DLD1 (cell line): ENCODE measurements around the gene COL16A1.

Experiments used
- in situ Hi-C: cut with HindIII; loops from 2 replicates; pipeline ENCODE4 v1.10.0; 2017; ENCODE audit warnings: low sequenced_read_pairs

COL16A1 gene

GRCh38 chr1:31703431-31704270, at the start of gene COL16A1:
COL16A1 (minus strand) TSS chr1:31704017; CDS start chr1:31702193, 1,824 bp downstream.
- in situ Hi-C loops: loop anchor here (5.0 kb wide), 1 partner anchor 89 kb away; no protein-coding TSS in a partner anchor

- in situ Hi-C loops: no loop called here
Observed at GRCh38 chr1:31752952-31753475, 49.2 kb upstream of the COL16A1 start.

- in situ Hi-C loops: no loop called here
Observed at GRCh38 chr1:31752258-31752657, 48.4 kb upstream of the COL16A1 start.

- in situ Hi-C loops: no loop called here
Observed at GRCh38 chr1:31751822-31752241, 48.0 kb upstream of the COL16A1 start.

- in situ Hi-C loops: no loop called here
Observed at GRCh38 chr1:31750858-31751510, 47.2 kb upstream of the COL16A1 start.

GRCh38 chr1:31749785-31750735, 46.2 kb upstream of the COL16A1 start:
- in situ Hi-C loops: no loop called here

- in situ Hi-C loops: no loop called here
Observed at GRCh38 chr1:31748365-31748764, 44.5 kb upstream of the COL16A1 start.

GRCh38 chr1:31747304-31747703, 43.5 kb upstream of the COL16A1 start:
- in situ Hi-C loops: no loop called here

GRCh38 chr1:31746687-31747086, 42.9 kb upstream of the COL16A1 start:
- in situ Hi-C loops: no loop called here

- in situ Hi-C loops: no loop called here
Observed at GRCh38 chr1:31745946-31746670, 42.3 kb upstream of the COL16A1 start.

- in situ Hi-C loops: no loop called here
Observed at GRCh38 chr1:31745096-31745945, 41.5 kb upstream of the COL16A1 start.

GRCh38 chr1:31744165-31744888, 40.5 kb upstream of the COL16A1 start:
- in situ Hi-C loops: no loop called here

- in situ Hi-C loops: no loop called here
Observed at GRCh38 chr1:31742462-31743212, 38.8 kb upstream of the COL16A1 start.

GRCh38 chr1:31739346-31739745, 35.5 kb upstream of the COL16A1 start:
- in situ Hi-C loops: no loop called here

GRCh38 chr1:31736675-31737074, 32.9 kb upstream of the COL16A1 start:
- in situ Hi-C loops: no loop called here

GRCh38 chr1:31735571-31735970, 31.8 kb upstream of the COL16A1 start:
- in situ Hi-C loops: no loop called here

GRCh38 chr1:31734582-31735107, 30.8 kb upstream of the COL16A1 start:
- in situ Hi-C loops: no loop called here
